ENCODE results near the gene TOR4A. TPM values are rescaled to one million over a fixed set of nuclear protein-coding genes. Genes with fewer than 3 reads are reported as not detected.

TOR4A gene
- total RNA-seq, 1 donor from 2014 or later, result 38.3 TPM

GRCh38 chr9:137251490-137252268, 25.8 kb upstream of the TOR4A start:
- Histone ChIP-seq H3K27ac (no peak overlapping the region), H3K36me3 (peaks cover 0 to 3% of the 10 kb centered on the region in 2 donors), H3K4me1 (peaks cover 10 to 17% of the 10 kb centered on the region in 2 donors), H3K4me3 (no peak overlapping the region), H3K9me3 (no peaks in the 10 kb centered on the region), H3K27me3 (no peaks in the 10 kb centered on the region)
- intact Hi-C loops (cut with DNase I), result no loop called here
- TF ChIP-seq CTCF (IDR thresholded peaks at IDR 0.05), result no peak
- DNase-seq (ENCODE audit: low spot score in 2 of 2), result no peak

- peaks cover 0 to 7% of the 10 kb centered on the region in 2 donors for H3K36me3 ChIP-seq
- no peak for DNase-seq (ENCODE audit: low spot score in 2 of 2)
- H3K4me3 ChIP-seq, result no peak overlapping the region
- H3K4me1 ChIP-seq, result peaks cover 10 to 20% of the 10 kb centered on the region in 2 donors
- TF ChIP-seq CTCF (IDR thresholded peaks at IDR 0.05), result no peak
- intact Hi-C loops (cut with DNase I), result no loop called here
- H3K9me3 ChIP-seq, result no peaks in the 10 kb centered on the region
- H3K27me3 ChIP-seq, result no peaks in the 10 kb centered on the region
- H3K27ac ChIP-seq, result no peak overlapping the region
Measured at GRCh38 chr9:137252555-137253506, 24.7 kb upstream of the TOR4A start.

DNA sequence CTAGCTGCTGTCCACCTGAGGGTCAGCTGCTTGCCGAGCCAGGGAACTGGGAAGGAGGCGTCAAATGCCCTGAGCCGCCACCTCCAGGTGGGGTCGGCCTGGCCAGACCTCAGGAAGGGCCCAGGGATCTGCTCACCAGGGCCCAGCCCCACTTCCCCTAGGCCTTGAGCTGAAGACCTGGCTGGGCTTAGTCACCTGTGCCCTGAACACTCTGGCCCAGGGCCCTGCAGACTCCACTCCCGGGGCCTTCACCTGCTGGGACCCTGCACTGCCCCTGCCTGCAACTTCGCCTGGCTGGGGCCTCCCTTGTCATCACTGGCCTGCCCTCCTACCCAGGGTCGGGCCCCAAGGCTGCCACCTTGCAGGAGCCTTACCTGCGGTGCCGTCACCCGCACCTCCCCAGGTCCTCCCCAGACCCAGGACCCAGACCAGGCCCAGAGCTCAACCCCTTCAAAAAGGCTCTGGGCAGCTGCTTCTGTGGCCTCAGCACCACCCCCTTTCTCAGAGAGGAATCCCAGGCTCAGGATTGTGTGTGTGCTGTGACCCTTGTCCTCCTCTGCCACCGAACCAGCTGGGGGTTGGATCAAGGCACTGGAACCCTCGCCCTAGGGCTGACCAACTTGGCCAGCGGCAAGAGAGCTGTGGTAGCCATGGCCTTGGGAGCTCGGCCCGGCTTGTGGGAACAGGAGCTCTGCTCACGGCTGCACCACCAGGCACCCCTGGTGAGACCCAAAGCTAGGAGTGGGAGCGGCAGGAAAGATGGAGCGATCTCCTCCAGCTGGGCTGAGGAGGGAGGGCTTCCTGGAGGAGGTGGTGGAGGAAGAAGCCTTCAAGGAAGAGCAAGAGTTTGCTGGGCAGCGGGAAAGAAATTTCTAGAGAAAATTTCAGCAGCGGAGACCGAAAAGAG, 23.6 kb upstream of the TOR4A start:
- H3K36me3 ChIP-seq, result peaks cover 0 to 17% of the 10 kb centered on the region in 2 donors
- no peaks in the 10 kb centered on the region for H3K27me3 ChIP-seq
- peaks cover 10 to 20% of the 10 kb centered on the region in 2 donors for H3K4me1 ChIP-seq
- intact Hi-C loops (cut with DNase I), result loop anchor here (2.0 kb wide), 1 partner anchor 23 kb away; the partner anchor contains the start of gene TOR4A
- peak overlapping the region; percentile 88 to 98 for H3K4me3 ChIP-seq
- peak overlapping the region in 1 of 2 donors; percentile 43 for H3K27ac ChIP-seq
- TF ChIP-seq CTCF (IDR thresholded peaks at IDR 0.05), result no peak
- no peak for DNase-seq (ENCODE audit: low spot score in 2 of 2)
- H3K9me3 ChIP-seq, result no peaks in the 10 kb centered on the region

- Histone ChIP-seq H3K36me3 (peaks cover 0 to 21% of the 10 kb centered on the region in 2 donors), H3K4me3 (peak within 1 kb of the TSS; percentile 88 to 98), H3K4me1 (peaks cover 10 to 20% of the 10 kb centered on the region in 2 donors), H3K27ac (peak within 1 kb of the TSS; percentile 50 to 72), H3K27me3 (no peaks in the 10 kb centered on the region), H3K9me3 (no peaks in the 10 kb centered on the region)
- peak; percentile 42 to 95 for DNase-seq (ENCODE audit: low spot score in 2 of 2)
- intact Hi-C loops (cut with DNase I), result loop anchor here (1.0 to 2.0 kb wide), 2 partner anchors 14 to 22 kb away; partner anchors contain the start of genes TOR4A and TUBB4B
- peak in 1 of 3 experiments; percentile 28 for TF ChIP-seq CTCF (IDR thresholded peaks at IDR 0.05)
Measured at GRCh38 chr9:137254624-137255447, 22.7 kb upstream of the TOR4A start, which contains the start of gene NELFB. TSS of gene NELFB (plus strand) at chr9:137255327.

Data from ascending aorta (tissue), 2 donors.